ENCODE measurements around the gene SIMC1. TPM values are rescaled to one million over a fixed set of nuclear protein-coding genes. Genes with fewer than 3 reads are reported as not detected.

The SIMC1 gene
- total RNA-seq, 1 donor, result 6.1 TPM

GRCh38 chr5:176317534-176318374, 79.5 kb downstream of the SIMC1 start:
- H3K4me3 ChIP-seq (ENCODE audit: low read depth, low read length), result no peak overlapping the region
- no peak for TF ChIP-seq CTCF (IDR thresholded peaks at IDR 0.05; ENCODE audit: insufficient read depth, low read length)
- no peak for DNase-seq (ENCODE audit: low read depth)

DNA sequence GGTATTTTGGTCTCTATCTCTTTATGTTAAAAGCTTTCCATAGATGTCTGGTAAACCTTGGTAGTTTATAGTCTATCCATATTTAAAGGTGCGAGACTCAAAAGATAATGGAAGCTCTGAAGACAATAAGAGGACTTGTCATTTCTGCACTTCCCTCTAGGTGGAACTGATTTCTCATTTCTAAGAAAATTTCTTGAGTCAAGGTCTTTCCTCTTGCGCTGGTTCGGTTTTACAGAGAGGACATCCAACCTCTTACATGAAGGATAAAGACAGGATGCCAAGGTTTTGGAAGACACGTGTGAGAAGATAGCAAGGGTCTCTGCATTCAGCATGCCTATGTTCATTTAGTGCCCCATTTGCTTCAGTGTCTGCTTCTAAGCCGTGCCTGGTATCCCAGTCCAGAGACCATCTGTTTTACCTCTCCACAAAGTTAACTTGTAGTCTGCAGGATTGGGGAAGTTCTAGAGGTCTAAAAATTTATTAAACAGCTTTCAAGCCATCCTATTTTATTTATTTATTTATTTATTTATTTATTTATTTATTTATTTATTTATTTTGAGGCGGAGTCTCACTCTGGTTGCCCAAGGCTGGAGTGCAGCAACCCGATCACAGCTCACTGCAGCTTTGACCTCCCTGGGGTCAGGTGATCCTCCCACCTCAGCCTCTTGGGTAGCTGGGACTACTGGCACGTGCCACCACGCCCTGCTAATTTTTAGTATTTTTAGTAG, 81.8 kb downstream of the SIMC1 start:
- DNase-seq (ENCODE audit: low read depth), result peak; percentile 25
- H3K4me3 ChIP-seq (ENCODE audit: low read depth, low read length), result no peak overlapping the region
- no peak for TF ChIP-seq CTCF (IDR thresholded peaks at IDR 0.05; ENCODE audit: insufficient read depth, low read length)

GRCh38 chr5:176320577-176320976, 82.4 kb downstream of the SIMC1 start:
- no peak for DNase-seq (ENCODE audit: low read depth)
- no peak overlapping the region for H3K4me3 ChIP-seq (ENCODE audit: low read depth, low read length)
- no peak for TF ChIP-seq CTCF (IDR thresholded peaks at IDR 0.05; ENCODE audit: insufficient read depth, low read length)

- no peak for DNase-seq (ENCODE audit: low read depth)
- TF ChIP-seq CTCF (IDR thresholded peaks at IDR 0.05; ENCODE audit: insufficient read depth, low read length), result no peak
- H3K4me3 ChIP-seq (ENCODE audit: low read depth, low read length), result no peak overlapping the region
Measured at GRCh38 chr5:176334031-176334770, 96.0 kb downstream of the SIMC1 start.

DNA sequence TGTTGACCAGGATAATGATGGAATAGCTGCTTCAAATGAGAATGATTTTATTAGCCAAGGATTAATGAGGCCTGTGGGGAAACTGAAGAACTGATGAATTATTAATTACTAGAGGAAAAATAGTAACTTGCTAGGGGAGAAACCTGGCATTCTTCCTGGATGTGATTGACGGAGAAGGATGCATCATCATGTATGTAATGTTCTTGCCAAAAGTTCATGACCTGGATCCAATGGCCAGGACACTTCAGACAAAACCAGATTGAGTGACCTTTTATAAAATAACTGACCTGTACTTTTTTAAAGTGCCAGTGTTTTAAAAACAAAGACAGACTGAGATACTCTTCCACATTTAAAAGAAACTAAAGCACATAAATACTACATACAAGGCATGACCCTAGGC, 99.7 kb downstream of the SIMC1 start:
- TF ChIP-seq CTCF (IDR thresholded peaks at IDR 0.05; ENCODE audit: insufficient read depth, low read length), result no peak
- no peak overlapping the region for H3K4me3 ChIP-seq (ENCODE audit: low read depth, low read length)
- DNase-seq (ENCODE audit: low read depth), result no peak

DNA sequence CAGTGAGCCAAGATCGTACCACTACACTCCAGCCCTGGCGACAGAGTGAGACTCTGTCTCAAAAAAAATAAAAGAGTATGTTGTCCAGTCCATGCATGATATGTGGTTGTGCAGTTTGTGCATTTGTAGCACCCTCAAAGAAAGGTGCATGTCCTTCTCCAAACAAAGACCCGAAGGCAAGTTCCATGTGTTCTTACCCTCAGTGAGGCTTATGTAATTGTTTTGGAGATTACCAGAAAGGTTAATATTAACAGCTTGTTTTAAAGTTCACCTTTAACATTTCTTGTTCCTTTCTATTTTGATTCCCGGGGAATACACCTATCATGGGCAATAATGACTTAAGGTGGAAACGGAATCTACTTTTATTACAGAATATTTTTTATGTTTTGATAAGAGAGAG, 101.1 kb downstream of the SIMC1 start:
- no peak for TF ChIP-seq CTCF (IDR thresholded peaks at IDR 0.05; ENCODE audit: insufficient read depth, low read length)
- H3K4me3 ChIP-seq (ENCODE audit: low read depth, low read length), result no peak overlapping the region
- no peak for DNase-seq (ENCODE audit: low read depth)
